GM19463 (cell line): ENCODE data around the gene DNAH3.
"Not testable (repeated sequence)": the region's sequence is repeated elsewhere in the genome, so short reads cannot be mapped to it uniquely, and the experiment has no call there.

Experiments used
- ATAC-seq: cut with Tn5 transposase; IDR thresholded peaks from one replicate; pipeline ENCODE4 v1.9.1; 2021; ENCODE audit warnings: mild to moderate bottlenecking, moderate library complexity; ENCODE audit not compliant: unreplicated experiment

Gene DNAH3

GRCh38 chr16:21150375-21151001 is at the start of gene DNAH3:
DNAH3 (minus strand) TSS chr16:21150846; CDS start chr16:21150319, 527 bp downstream.
- no peak for ATAC-seq

- no peak for ATAC-seq
These were observed 49.1 kb upstream of the DNAH3 start for GRCh38 chr16:21199607-21200218.

GRCh38 chr16:21197621-21198020 is 47.0 kb upstream of the DNAH3 start:
- no peak for ATAC-seq

- ATAC-seq, result no peak
These were observed 46.5 kb upstream of the DNAH3 start for GRCh38 chr16:21197112-21197511.

- ATAC-seq, result not testable (repeated sequence)
These were observed 44.7 kb upstream of the DNAH3 start for GRCh38 chr16:21195330-21195729.

GRCh38 chr16:21194771-21195301 is 44.2 kb upstream of the DNAH3 start:
- no peak for ATAC-seq

- no peak for ATAC-seq
These were observed 42.3 kb upstream of the DNAH3 start for GRCh38 chr16:21192991-21193390.

- no peak for ATAC-seq
These were observed 40.0 kb upstream of the DNAH3 start for GRCh38 chr16:21190599-21190998.

GRCh38 chr16:21190013-21190412 is 39.4 kb upstream of the DNAH3 start:
- no peak for ATAC-seq

GRCh38 chr16:21189311-21189710 is 38.7 kb upstream of the DNAH3 start:
- no peak for ATAC-seq

GRCh38 chr16:21186326-21186691 is 35.7 kb upstream of the DNAH3 start:
- no peak for ATAC-seq

GRCh38 chr16:21185659-21186325 is 35.1 kb upstream of the DNAH3 start:
- no peak for ATAC-seq

GRCh38 chr16:21184834-21185233 is 34.2 kb upstream of the DNAH3 start:
- no peak for ATAC-seq

GRCh38 chr16:21183995-21184394 is 33.3 kb upstream of the DNAH3 start:
- ATAC-seq, result no peak

GRCh38 chr16:21179983-21180365 is 29.3 kb upstream of the DNAH3 start:
- ATAC-seq, result no peak

GRCh38 chr16:21179126-21179982 is 28.7 kb upstream of the DNAH3 start:
- ATAC-seq, result no peak

GRCh38 chr16:21175397-21175796 is 24.8 kb upstream of the DNAH3 start:
- no peak for ATAC-seq

GRCh38 chr16:21172650-21173049 is 22.0 kb upstream of the DNAH3 start:
- ATAC-seq, result no peak

- not testable (repeated sequence) for ATAC-seq
These were observed 19.5 kb upstream of the DNAH3 start for GRCh38 chr16:21170116-21170515.

- no peak for ATAC-seq
These were observed 18.8 kb upstream of the DNAH3 start for GRCh38 chr16:21169249-21169981.
